SK-N-SH treated with all-trans-retinoic acid at 6 μM for 48 hours (cell line): ENCODE measurements around the gene MAP3K7CL.

Experiments
- ARNTL ChIP-seq: fragments of 450-650 bp; formaldehyde crosslinking; IDR thresholded peaks from 2 replicates; pipeline ENCODE4 v1.5.0; 2020; ENCODE audit warnings: low read depth, mild to moderate bottlenecking, moderate library complexity, borderline replicate concordance
- BACH2 ChIP-seq: fragments of 250-450 bp; sonication (Bioruptor Pico); IDR thresholded peaks from 2 replicates; pipeline ENCODE4 v1.9.0; 2021; ENCODE audit warnings: mild to moderate bottlenecking, borderline replicate concordance
- GLIS3 ChIP-seq: fragments of 250-450 bp; sonication (Bioruptor Pico); IDR thresholded peaks from 2 replicates; pipeline ENCODE4 v1.5.0; 2020; ENCODE audit warnings: mild to moderate bottlenecking, moderate library complexity
- RARB ChIP-seq: fragments of 250-450 bp; sonication (Bioruptor Pico); IDR thresholded peaks from 2 replicates; pipeline ENCODE4 v1.8.0; 2021; ENCODE audit warnings: mild to moderate bottlenecking, moderate library complexity
- TSHZ2 ChIP-seq: fragments of 250-450 bp; sonication (Bioruptor Pico); IDR thresholded peaks from 2 replicates; pipeline ENCODE4 v1.5.0; 2020; ENCODE audit warnings: mild to moderate bottlenecking, moderate library complexity
- ZNF565 ChIP-seq: fragments of 450-650 bp; formaldehyde crosslinking; conservative IDR thresholded peaks from 2 replicates; pipeline ENCODE4 v1.5.0; 2020; ENCODE audit warnings: low read depth, mild to moderate bottlenecking, moderate library complexity
- ZNF8 ChIP-seq: fragments of 450-650 bp; formaldehyde crosslinking; IDR thresholded peaks from 2 replicates; pipeline ENCODE4 v1.5.0; 2020; ENCODE audit warnings: mild to moderate bottlenecking, moderate library complexity
- TF ChIP-seq, protein P1 (sequence below): fragments of 250-450 bp; sonication (Bioruptor Pico); IDR thresholded peaks from 2 replicates; pipeline ENCODE4 v1.5.1; 2020; ENCODE audit warnings: low read depth, mild to moderate bottlenecking, moderate library complexity

GRCh38 chr21:29148530-29148929, 18.1 kb downstream of the MAP3K7CL start:
- TF ChIP-seq ZNF565 (CRISPR knock-in tag): no peak
- TF ChIP-seq RARB (CRISPR knock-in tag): no peak
- TF ChIP-seq ARNTL (CRISPR knock-in tag): no peak
- no peak for TF ChIP-seq ZNF8 (CRISPR knock-in tag)
- TF ChIP-seq BACH2 (CRISPR knock-in tag): no peak
- no peak for TF ChIP-seq TSHZ2 (CRISPR knock-in tag)
- TF ChIP-seq, protein P1, sequence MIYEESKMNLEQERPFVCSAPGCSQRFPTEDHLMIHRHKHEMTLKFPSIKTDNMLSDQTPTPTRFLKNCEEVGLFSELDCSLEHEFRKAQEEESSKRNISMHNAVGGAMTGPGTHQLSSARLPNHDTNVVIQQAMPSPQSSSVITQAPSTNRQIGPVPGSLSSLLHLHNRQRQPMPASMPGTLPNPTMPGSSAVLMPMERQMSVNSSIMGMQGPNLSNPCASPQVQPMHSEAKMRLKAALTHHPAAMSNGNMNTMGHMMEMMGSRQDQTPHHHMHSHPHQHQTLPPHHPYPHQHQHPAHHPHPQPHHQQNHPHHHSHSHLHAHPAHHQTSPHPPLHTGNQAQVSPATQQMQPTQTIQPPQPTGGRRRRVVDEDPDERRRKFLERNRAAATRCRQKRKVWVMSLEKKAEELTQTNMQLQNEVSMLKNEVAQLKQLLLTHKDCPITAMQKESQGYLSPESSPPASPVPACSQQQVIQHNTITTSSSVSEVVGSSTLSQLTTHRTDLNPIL (CRISPR knock-in tag): no peak
- TF ChIP-seq GLIS3 (CRISPR knock-in tag): no peak
